K562 (cell line): Measurements from ENCODE around the gene DIAPH3. TPM values are rescaled to one million over a fixed set of nuclear protein-coding genes. Genes with fewer than 3 reads are reported as not detected.

Experiments
- ATAC-seq: fragments of 200-7000 bp; cut with Tn5 transposase; 3 replicates; pipeline ENCODE4 v1.9.1; 2020; ENCODE audit warnings: moderate library complexity
- BruUV-seq: library from RNA; stranded (reverse); fragments of 400-500 nt; replicated peaks from 2 replicates; lab custom pipeline; 2021; lab: Mats Ljungman, UMichigan
- CTCF ChIA-PET: fragments of 300-600 bp; formaldehyde crosslinking; extraction: SDS; loops from one replicate; lab custom pipeline; 2021; ENCODE audit warnings: low intra/inter-chr PET ratio; lab: Yijun Ruan, JAX
- POLR2A ChIA-PET: fragments of 300-600, 350-650 bp; sonication (Branson Sonifier 250); formaldehyde crosslinking; extraction: SDS; loops from one replicate; lab custom pipeline; 2021; ENCODE audit warnings: antibody characterized with exemption, inconsistent platforms; lab: Yijun Ruan, JAX
- DNase-seq, 4 experiments: peaks; one replicate each; pipeline versions ENCODE4 v3.0.0 to v3.0.0-alpha.2; 2011 to 2018; ENCODE audit warnings: low spot score in 3 of 4, mixed read lengths in 3 of 4; ENCODE audit errors: extremely low read depth in 1 of 4
- FAIRE-seq: peaks from 2 replicates; lab custom pipeline; 2011; peaks lifted over from hg19 to GRCh38; lab: Jason Lieb, UNC
- H2AFZ ChIP-seq: 2 replicates; pipeline ENCODE4 v1.6.0; 2011; ENCODE audit warnings: low read depth, low read length, control low read depth, inconsistent platforms
- H3K27ac ChIP-seq: fragments of 200-600 bp; 3 replicates; pipeline ENCODE4 v1.8.0; 2011; ENCODE audit warnings: low read depth, mild to moderate bottlenecking, control low read depth, inconsistent platforms, low read length, moderate library complexity, mixed read lengths; ENCODE audit errors: extremely low read depth
- H3K27me3 ChIP-seq, 2 experiments: fragments of 300-600 bp in 1 of 2; 2 replicates in 1 of 2; 3 replicates in 1 of 2; pipeline versions ENCODE4 v1.6.0 to v1.8.0; 2011; ENCODE audit warnings: inconsistent platforms in 2 of 2, low read length in 2 of 2, mild to moderate bottlenecking in 1 of 2, mixed read lengths in 1 of 2, moderate library complexity in 1 of 2; ENCODE audit not compliant: control insufficient read depth in 2 of 2, insufficient read depth in 2 of 2
- H3K36me3 ChIP-seq: fragments of 300-600 bp; 3 replicates; pipeline ENCODE4 v1.8.0; 2011; ENCODE audit warnings: mild to moderate bottlenecking, low read length, inconsistent platforms; ENCODE audit not compliant: control insufficient read depth, insufficient read depth
- H3K4me1 ChIP-seq, 2 experiments: fragments of 200-600 bp in 1 of 2; replicated peaks in 1 of 2; 2 replicates in 1 of 2; 3 replicates in 1 of 2; pipeline versions ENCODE4 v1.5.1 to v1.8.0; 2011; ENCODE audit warnings: inconsistent platforms in 2 of 2, low read length in 2 of 2, mild to moderate bottlenecking in 1 of 2, mixed read lengths in 1 of 2, moderate library complexity in 1 of 2; ENCODE audit not compliant: control insufficient read depth in 2 of 2, insufficient read depth in 2 of 2
- H3K4me2 ChIP-seq: 2 replicates; pipeline ENCODE4 v1.6.1; 2011; ENCODE audit warnings: low read length, control low read depth, inconsistent platforms, mixed read lengths; ENCODE audit not compliant: insufficient read depth
- H3K4me3 ChIP-seq: fragments of 200-600 bp; sonication (generic), shearing (Covaris generic); 2 replicates; pipeline ENCODE4 v1.5.1; 2016; ENCODE audit warnings: control low read depth, inconsistent platforms
- H3K79me2 ChIP-seq: fragments of 200-600 bp; 3 replicates; pipeline ENCODE4 v1.8.0; 2011; ENCODE audit warnings: low read length, inconsistent platforms; ENCODE audit not compliant: control insufficient read depth, insufficient read depth
- H3K9ac ChIP-seq, 2 experiments: 2 replicates each; pipeline versions ENCODE4 v1.6.0 to v1.6.1; 2011; ENCODE audit warnings: low read depth in 2 of 2, low read length in 2 of 2, control low read depth in 1 of 2, inconsistent platforms in 1 of 2, mild to moderate bottlenecking in 1 of 2, mixed read lengths in 1 of 2; ENCODE audit not compliant: insufficient read depth in 1 of 2
- H3K9me1 ChIP-seq: one replicate; pipeline ENCODE4 v1.6.0; 2011; ENCODE audit warnings: inconsistent platforms, mild to moderate bottlenecking, low read length, moderate library complexity; ENCODE audit not compliant: control insufficient read depth, insufficient read depth
- H3K9me3 ChIP-seq: replicated peaks from 2 replicates; pipeline ENCODE4 v1.5.1; 2011; ENCODE audit warnings: low read depth, low read length, inconsistent platforms; ENCODE audit not compliant: control insufficient read depth, insufficient read depth
- H4K20me1 ChIP-seq: replicated peaks from 2 replicates; pipeline ENCODE4 v1.6.1; 2011; ENCODE audit warnings: low read length, inconsistent platforms, mixed read lengths; ENCODE audit not compliant: control insufficient read depth, insufficient read depth
- ARID1B ChIP-seq: fragments of 450-650 bp; IDR thresholded peaks from 2 replicates; pipeline ENCODE4 v1.6.1; 2016; ENCODE audit warnings: antibody characterized with exemption, mild to moderate bottlenecking, inconsistent platforms
- CBFA2T2 ChIP-seq: fragments of 450-650 bp; conservative IDR thresholded peaks from 2 replicates; pipeline ENCODE4 v1.6.1; 2017; ENCODE audit warnings: mild to moderate bottlenecking
- CBFA2T3 ChIP-seq: fragments of 450-650 bp; IDR thresholded peaks from 2 replicates; pipeline ENCODE4 v1.6.1; 2017
- DACH1 ChIP-seq: fragments of 450-650 bp; IDR thresholded peaks from 2 replicates; pipeline ENCODE4 v1.6.1; 2018; ENCODE audit not compliant: partially characterized antibody
- DPF2 ChIP-seq: fragments of 450-650 bp; IDR thresholded peaks from 2 replicates; pipeline ENCODE4 v1.6.1; 2016
- EGR1 ChIP-seq: fragments of 450-650 bp; conservative IDR thresholded peaks from 2 replicates; pipeline ENCODE4 v1.6.1; 2017; ENCODE audit warnings: mild to moderate bottlenecking
- KDM1A ChIP-seq, 2 experiments: fragments of 450-650 bp; IDR thresholded peaks; 2 replicates each; pipeline ENCODE4 v1.6.1; 2016; ENCODE audit warnings: mild to moderate bottlenecking in 2 of 2
- MAFG ChIP-seq: fragments of 450-650 bp; conservative IDR thresholded peaks from 2 replicates; pipeline ENCODE4 v1.6.1; 2016; ENCODE audit warnings: missing genetic modification characterization, missing compliant biosample characterization
- POLR2AphosphoS2 ChIP-seq: IDR thresholded peaks from 2 replicates; pipeline ENCODE4 v1.6.1; 2012; ENCODE audit warnings: low read length, improper control_type of control experiment
- ZNF217 ChIP-seq: sonication (generic); formaldehyde crosslinking; IDR thresholded peaks from 2 replicates; pipeline ENCODE4 v1.8.0; 2022; ENCODE audit warnings: mild to moderate bottlenecking, missing genetic modification reagents
- WGBS: fragments of 100-300 bp; shearing (Covaris generic); methylation state at CpG from one replicate; pipeline ENCODE4 v1.1.6; 2016; ENCODE audit warnings: low coverage, mixed read lengths; ENCODE audit not compliant: insufficient coverage; ENCODE audit errors: missing lambda C conversion rate; 5-methylcytosine and 5-hydroxymethylcytosine counted together
- in situ Hi-C: fragments of 300-500 bp; cut with MboI; formaldehyde crosslinking; loops from 4 replicates; pipeline ENCODE4 v1.15.0; 2018; ENCODE audit warnings: inconsistent platforms, mixed read lengths
- intact Hi-C: fragments of 100-400 bp; cut with micrococcal nuclease; formaldehyde crosslinking; loops from 2 replicates; pipeline ENCODE4 v1.14.2; 2022
- polyA plus RNA-seq, 8 experiments: library from polyadenylated mRNA; depleted of rRNA in 4 of 8; stranded (reverse) in 5 of 8; unstranded in 3 of 8; fragments of >200 nt; fragmentation: Nextera tagmentation in 2 of 8; fragmentation: Illumina TruSeq in 1 of 8; extraction: Ambion mirVana in 2 of 8; extraction: Trizol in 1 of 8; gene quantifications; 2 replicates each; pipeline versions ENCODE4 v1.2.1 to v1.2.3, GENCODE V29; 2011 to 2014; ENCODE audit warnings: inconsistent platforms in 1 of 8, missing spikeins in 1 of 8
- total RNA-seq, 7 experiments: library from RNA; depleted of rRNA in 6 of 7; stranded (reverse); fragments of >200 nt in 6 of 7; fragmentation: Illumina TruSeq in 2 of 7; extraction: Trizol in 2 of 7; gene quantifications; 2 replicates each; pipeline versions ENCODE4 v1.2.1 to v1.2.3, GENCODE V29; 2011 to 2021; ENCODE audit warnings: low replicate concordance in 1 of 7
- TF ChIP-seq, protein P1 (sequence below), 2 experiments: fragments of 450-650 bp in 1 of 2; sonication (generic) in 1 of 2; formaldehyde crosslinking in 1 of 2; IDR thresholded peaks in 1 of 2; conservative IDR thresholded peaks in 1 of 2; 2 replicates each; pipeline versions ENCODE4 v1.6.1 to v1.8.1; 2016 to 2023; ENCODE audit warnings: mild to moderate bottlenecking in 2 of 2, moderate library complexity in 2 of 2, inconsistent platforms in 1 of 2, missing genetic modification reagents in 1 of 2

Gene DIAPH3
- total and polyA plus RNA-seq, 9 of the 15 experiments (the other 6 are each of a cell fraction or from before 2014, with no cell fraction given), result 9.0 to 18.7 (median 14.7) TPM

DNA sequence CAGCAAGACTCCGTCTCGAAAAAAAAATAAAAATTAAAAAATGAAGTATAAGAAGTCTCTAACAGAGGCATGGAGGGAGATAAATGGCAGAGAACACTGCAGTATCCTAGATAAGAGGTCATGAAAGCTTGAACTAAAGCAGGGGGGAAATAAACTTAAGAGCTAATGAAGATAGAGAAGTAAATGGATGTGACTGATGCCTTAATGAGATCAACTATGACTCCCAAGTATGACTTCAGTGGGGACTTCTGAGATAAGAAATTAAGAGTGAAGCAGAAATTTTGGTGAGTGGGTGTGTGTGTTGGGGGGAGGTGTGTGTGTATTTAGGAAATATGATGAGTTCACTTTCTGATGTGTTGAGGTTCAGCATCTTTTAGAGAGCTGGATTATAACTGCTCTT, 55.1 kb downstream of the DIAPH3 start:
- WGBS, result no CpG with 5 or more reads among the region's 2 CpGs
- CTCF ChIA-PET, result no interaction called here
- peak; percentile 29 for ATAC-seq
- H3K27me3 ChIP-seq, result no peaks in the 10 kb centered on the region
- H3K9ac ChIP-seq, result no peak overlapping the region
- H3K4me3 ChIP-seq, result no peak overlapping the region
- no peaks in the 10 kb centered on the region for H3K9me1 ChIP-seq
- POLR2A ChIA-PET, result interaction anchor here (0.7 kb wide), 1 partner anchor 205 kb away, joined by 3 read pairs; no protein-coding TSS in a partner anchor
- H4K20me1 ChIP-seq, result no peaks in the 10 kb centered on the region
- in situ Hi-C loops, result no loop called here
- peaks cover 22% of the 10 kb centered on the region; the same call in 1 of the 3 replicates for H3K36me3 ChIP-seq
- H3K9me3 ChIP-seq, result no peaks in the 10 kb centered on the region
- intact Hi-C loops, result no loop called here
- no peaks in the 10 kb centered on the region; the same call in 2 of the 3 replicates for H3K79me2 ChIP-seq
- 0 out of 2 replicates have a peak, but pooled peaks have one; percentile 35 for TF ChIP-seq CBFA2T2
- 0 out of 2 replicates have a peak, but pooled peaks have one; percentile 46 for TF ChIP-seq DPF2
- 0 out of 2 replicates have a peak, but pooled peaks have one; percentile 12 for TF ChIP-seq MAFG (tag)
- peak; percentile 64 for TF ChIP-seq DACH1
- peak; percentile 80 for TF ChIP-seq EGR1
- TF ChIP-seq ARID1B, result peak; percentile 41
- peak; percentile 56 for TF ChIP-seq CBFA2T3
- 0 out of 4 replicates have a peak, but pooled peaks of 1 of the 2 experiments have one; percentile 15 for TF ChIP-seq KDM1A (IDR thresholded peaks at IDR 0.05)
- no peak for TF ChIP-seq ZNF217 (CRISPR knock-in tag)
- TF ChIP-seq POLR2AphosphoS2, result no peak
- TF ChIP-seq, protein P1, sequence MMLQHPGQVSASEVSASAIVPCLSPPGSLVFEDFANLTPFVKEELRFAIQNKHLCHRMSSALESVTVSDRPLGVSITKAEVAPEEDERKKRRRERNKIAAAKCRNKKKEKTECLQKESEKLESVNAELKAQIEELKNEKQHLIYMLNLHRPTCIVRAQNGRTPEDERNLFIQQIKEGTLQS (IDR thresholded peaks at IDR 0.05), result 0 out of 2 replicates have a peak, but pooled peaks have one; percentile 15
- TF ChIP-seq, protein P1 (CRISPR knock-in tag; conservative IDR thresholded peaks at IDR 0.05), result no peak
- H2AFZ ChIP-seq, result no peak overlapping the region
- no peak overlapping the region for H3K4me2 ChIP-seq
- BruUV-seq, result no TSS peak
- H3K27ac ChIP-seq, result peak overlapping the region; percentile 42; the same call in 1 of the 3 replicates
- DNase-seq, result peak in 3 of 4 experiments; percentile 5 to 13 (median 5)
- peaks cover 0 to 6% of the 10 kb centered on the region in 2 experiments; a peak in 1 of 5 replicates for H3K4me1 ChIP-seq
- no peak for FAIRE-seq
